RWPE2 (cell line): ENCODE measurements around the gene GLP1R.

Experiments
- ATAC-seq: fragments of 200-7000 bp; cut with Tn5 transposase; 3 replicates; pipeline ENCODE4 v1.9.1; 2021; ENCODE audit warnings: low read depth
- DNase-seq: peaks from one replicate; pipeline ENCODE4 v3.0.0-alpha.2; 2020; ENCODE audit warnings: low spot score
- H3K27ac ChIP-seq: fragments of 450-650 bp; 2 replicates; pipeline ENCODE4 v1.5.1; 2017; ENCODE audit warnings: mild to moderate bottlenecking; ENCODE audit not compliant: poor library complexity, severe bottlenecking
- H3K27me3 ChIP-seq: fragments of 250-450 bp; sonication (Bioruptor Pico); 2 replicates; pipeline ENCODE4 v1.5.1; 2021; ENCODE audit warnings: mild to moderate bottlenecking, moderate library complexity; ENCODE audit not compliant: insufficient read depth, poor library complexity, severe bottlenecking
- H3K36me3 ChIP-seq: fragments of 250-450 bp; sonication (Bioruptor Pico); 2 replicates; pipeline ENCODE4 v1.5.1; 2020; ENCODE audit warnings: low read depth, mild to moderate bottlenecking, moderate library complexity
- H3K4me1 ChIP-seq: fragments of 250-450 bp; sonication (Bioruptor Pico); 2 replicates; pipeline ENCODE4 v1.5.1; 2021; ENCODE audit warnings: mild to moderate bottlenecking, moderate library complexity; ENCODE audit not compliant: insufficient read depth, poor library complexity, severe bottlenecking
- H3K4me3 ChIP-seq: fragments of 250-450 bp; sonication (Bioruptor Pico); 2 replicates; pipeline ENCODE4 v1.5.1; 2021; ENCODE audit warnings: mild to moderate bottlenecking, moderate library complexity; ENCODE audit not compliant: severe bottlenecking
- H3K9me3 ChIP-seq: fragments of 250-450 bp; sonication (Bioruptor Pico); 2 replicates; pipeline ENCODE4 v1.5.1; 2021; ENCODE audit warnings: mild to moderate bottlenecking, moderate library complexity; ENCODE audit not compliant: severe bottlenecking
- TF ChIP-seq, protein P1 (sequence below): fragments of 450-650 bp; IDR thresholded peaks from one replicate; pipeline ENCODE4 v1.5.1; 2017; ENCODE audit warnings: mild to moderate bottlenecking, moderate library complexity; ENCODE audit not compliant: poor library complexity, severe bottlenecking

GLP1R gene

DNA sequence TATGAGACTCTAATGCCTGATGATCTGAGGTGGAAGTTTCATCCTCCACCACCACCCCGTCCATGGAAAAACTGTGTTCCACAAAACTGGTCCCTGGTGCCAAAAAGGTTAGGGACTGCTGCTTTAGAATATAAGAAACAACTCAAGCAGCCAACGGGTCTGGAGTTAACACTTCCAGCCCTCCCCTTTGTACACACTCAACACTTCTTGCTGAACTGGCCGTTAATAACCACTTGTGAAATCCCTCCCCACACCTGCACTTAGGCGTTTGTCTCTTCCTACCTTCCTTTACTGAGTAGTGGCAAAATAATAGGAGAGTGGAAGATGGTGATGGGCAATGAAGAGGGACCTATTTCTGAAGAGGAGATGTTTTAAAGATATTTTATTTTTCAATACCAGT is 55.9 kb downstream of the GLP1R start:
- ATAC-seq: no peak
- Histone ChIP-seq H3K27ac (no peak overlapping the region), H3K27me3 (no peaks in the 10 kb centered on the region), H3K36me3 (no peaks in the 10 kb centered on the region), H3K9me3 (no peaks in the 10 kb centered on the region), H3K4me1 (no peaks in the 10 kb centered on the region), H3K4me3 (no peak overlapping the region)
- TF ChIP-seq, protein P1, sequence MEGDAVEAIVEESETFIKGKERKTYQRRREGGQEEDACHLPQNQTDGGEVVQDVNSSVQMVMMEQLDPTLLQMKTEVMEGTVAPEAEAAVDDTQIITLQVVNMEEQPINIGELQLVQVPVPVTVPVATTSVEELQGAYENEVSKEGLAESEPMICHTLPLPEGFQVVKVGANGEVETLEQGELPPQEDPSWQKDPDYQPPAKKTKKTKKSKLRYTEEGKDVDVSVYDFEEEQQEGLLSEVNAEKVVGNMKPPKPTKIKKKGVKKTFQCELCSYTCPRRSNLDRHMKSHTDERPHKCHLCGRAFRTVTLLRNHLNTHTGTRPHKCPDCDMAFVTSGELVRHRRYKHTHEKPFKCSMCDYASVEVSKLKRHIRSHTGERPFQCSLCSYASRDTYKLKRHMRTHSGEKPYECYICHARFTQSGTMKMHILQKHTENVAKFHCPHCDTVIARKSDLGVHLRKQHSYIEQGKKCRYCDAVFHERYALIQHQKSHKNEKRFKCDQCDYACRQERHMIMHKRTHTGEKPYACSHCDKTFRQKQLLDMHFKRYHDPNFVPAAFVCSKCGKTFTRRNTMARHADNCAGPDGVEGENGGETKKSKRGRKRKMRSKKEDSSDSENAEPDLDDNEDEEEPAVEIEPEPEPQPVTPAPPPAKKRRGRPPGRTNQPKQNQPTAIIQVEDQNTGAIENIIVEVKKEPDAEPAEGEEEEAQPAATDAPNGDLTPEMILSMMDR: no peak
- no peak for DNase-seq

DNA sequence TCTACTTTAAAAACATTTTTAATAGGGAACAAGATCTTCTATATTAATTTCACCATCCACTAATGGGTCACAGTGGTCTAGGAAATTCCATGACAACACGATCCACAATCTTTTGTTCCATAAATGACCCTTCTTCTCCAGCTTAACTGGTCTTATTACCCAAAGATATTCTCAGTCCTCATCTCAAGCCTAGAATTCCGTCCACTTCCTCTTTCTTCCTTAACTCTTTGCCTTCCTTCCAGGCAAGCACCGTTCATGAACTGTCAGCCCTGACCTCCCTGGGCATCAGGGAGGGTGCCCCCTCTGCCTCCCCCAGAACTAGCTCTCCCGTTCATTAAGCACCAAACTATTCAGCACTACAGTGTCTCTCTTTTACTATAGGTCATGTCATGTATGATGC is 58.5 kb downstream of the GLP1R start:
- Histone ChIP-seq H3K36me3 (no peaks in the 10 kb centered on the region), H3K4me3 (no peak overlapping the region), H3K27ac (no peak overlapping the region), H3K27me3 (no peaks in the 10 kb centered on the region), H3K4me1 (no peaks in the 10 kb centered on the region), H3K9me3 (no peaks in the 10 kb centered on the region)
- ATAC-seq (no peak), DNase-seq (no peak)
- TF ChIP-seq, protein P1: no peak

DNA sequence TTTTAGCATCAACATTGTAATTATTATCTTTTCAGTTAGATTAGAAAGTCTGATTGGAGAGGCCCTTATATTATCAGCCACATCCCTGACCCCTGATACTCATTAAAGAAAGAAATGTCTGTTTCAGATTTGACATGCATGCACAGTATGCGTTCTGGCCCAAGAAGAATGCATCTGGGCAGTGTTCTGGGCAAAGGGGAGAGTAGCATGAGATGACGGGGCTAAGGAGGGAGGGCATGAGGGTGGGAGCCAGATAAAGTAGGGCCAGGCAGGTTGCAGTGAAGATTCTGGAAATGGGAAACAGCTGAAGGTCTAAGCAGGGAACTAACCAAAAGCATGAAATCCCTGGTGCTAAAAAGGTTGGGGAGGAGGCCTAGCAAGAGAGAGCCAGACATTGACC is 59.1 kb downstream of the GLP1R start:
- DNase-seq: no peak
- Histone ChIP-seq H3K4me3 (no peak overlapping the region), H3K27me3 (no peaks in the 10 kb centered on the region), H3K4me1 (no peaks in the 10 kb centered on the region), H3K36me3 (no peaks in the 10 kb centered on the region), H3K9me3 (no peaks in the 10 kb centered on the region), H3K27ac (no peak overlapping the region)
- no peak for ATAC-seq
- TF ChIP-seq, protein P1: no peak

DNA sequence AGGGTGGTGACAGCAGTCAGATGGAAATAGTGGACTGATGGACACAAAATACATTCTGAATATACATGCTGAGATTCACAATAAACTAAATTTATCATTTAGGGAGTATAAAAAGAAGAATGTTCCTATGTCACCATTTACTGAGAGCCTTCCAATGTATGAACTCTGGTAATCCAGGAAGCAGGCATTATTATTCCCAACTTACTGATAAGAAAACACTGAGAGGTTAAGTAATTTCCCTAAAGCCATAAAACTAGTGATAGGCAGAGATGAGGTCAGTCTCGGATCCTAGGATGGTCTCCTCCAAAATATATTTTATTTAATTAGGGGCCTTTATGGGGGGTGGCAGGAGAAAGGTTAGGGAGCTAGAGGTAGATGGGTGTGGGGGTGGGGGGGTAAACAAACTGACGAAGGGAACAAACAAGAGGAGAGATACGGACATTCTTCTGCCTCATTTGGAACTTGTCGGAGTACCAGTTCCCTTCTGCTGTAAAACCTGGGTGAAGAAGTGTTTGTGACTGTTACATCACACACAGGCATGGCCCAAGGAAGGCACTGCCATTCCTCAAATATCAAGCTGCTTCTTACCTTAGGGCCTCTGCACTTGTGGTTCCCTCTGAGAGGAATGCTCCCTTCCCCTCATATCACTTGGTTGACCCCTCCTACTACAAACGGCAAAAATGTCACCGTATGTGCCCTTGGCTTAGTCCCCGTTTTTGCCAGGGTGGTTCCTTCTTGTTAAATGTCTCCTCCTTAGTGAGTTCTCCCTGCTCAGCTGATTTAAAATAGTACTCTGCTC is 59.7 kb downstream of the GLP1R start:
- DNase-seq: no peak
- TF ChIP-seq, protein P1: no peak
- no peak for ATAC-seq
- no peaks in the 10 kb centered on the region for H3K36me3 ChIP-seq
- H3K9me3 ChIP-seq: no peaks in the 10 kb centered on the region
- H3K27ac ChIP-seq: no peak overlapping the region
- no peak overlapping the region for H3K4me3 ChIP-seq
- H3K4me1 ChIP-seq: no peaks in the 10 kb centered on the region
- H3K27me3 ChIP-seq: no peaks in the 10 kb centered on the region

DNA sequence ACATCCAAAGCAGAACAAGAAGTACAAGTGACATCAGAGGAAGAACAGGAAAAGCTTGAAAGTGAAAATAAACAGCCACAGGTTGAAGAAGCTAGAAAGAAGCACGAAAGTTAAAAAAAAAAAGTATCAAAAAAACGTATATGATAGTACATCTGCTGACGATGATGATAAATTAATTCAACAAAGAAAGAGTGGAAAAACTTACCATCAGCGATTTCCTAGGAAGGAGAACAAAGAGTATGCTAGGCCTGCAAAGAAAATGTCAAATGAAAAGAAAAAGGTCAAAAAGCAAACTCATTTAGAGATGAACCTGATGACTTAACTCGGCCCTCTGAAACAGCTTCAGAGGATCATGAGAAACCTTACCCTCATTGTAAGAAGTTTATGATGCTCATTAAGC is 62.7 kb downstream of the GLP1R start:
- H3K27ac ChIP-seq: no peak overlapping the region
- TF ChIP-seq, protein P1: no peak
- peaks cover 9% of the 10 kb centered on the region for H3K4me1 ChIP-seq
- H3K4me3 ChIP-seq: no peak overlapping the region
- no peaks in the 10 kb centered on the region for H3K9me3 ChIP-seq
- no peak for ATAC-seq
- H3K27me3 ChIP-seq: no peaks in the 10 kb centered on the region
- no peak for DNase-seq
- H3K36me3 ChIP-seq: no peaks in the 10 kb centered on the region
